ENCODE measurements around the gene EXO5.

GRCh38 chr1:40476924-40477677 lies 31.5 kb upstream of the EXO5 start, which contains the start of gene ZFP69:
- TF ChIP-seq TCF7L2 (IDR thresholded peaks at IDR 0.05; ENCODE audit: low read depth, low read length), result no peak
- peak; percentile 87 for TF ChIP-seq PHF20 (CRISPR knock-in tag; IDR thresholded peaks at IDR 0.05)
- no peak for TF ChIP-seq ZNF10 (CRISPR knock-in tag; IDR thresholded peaks at IDR 0.05; ENCODE audit: borderline replicate concordance, low read depth)
- peak; percentile 70; the same call in 1 of the 2 replicates for TF ChIP-seq HDAC1 (CRISPR knock-in tag; IDR thresholded peaks at IDR 0.05)
- no peak for TF ChIP-seq SUZ12 (IDR thresholded peaks at IDR 0.05; ENCODE audit: low read depth, low read length)
- TF ChIP-seq MTA1 (CRISPR knock-in tag; IDR thresholded peaks at IDR 0.05; ENCODE audit: borderline replicate concordance), result peak; percentile 30; the same call in 1 of the 2 replicates
- TF ChIP-seq MAX (IDR thresholded peaks at IDR 0.05), result peak; percentile 84
- TF ChIP-seq ARID5B (CRISPR knock-in tag; IDR thresholded peaks at IDR 0.05), result 0 out of 2 replicates have a peak, but pooled peaks have one; percentile 26
- no peak for TF ChIP-seq ZBTB42 (CRISPR knock-in tag; IDR thresholded peaks at IDR 0.05)
